ENCODE data around the gene TMEM156. TPM values are rescaled to one million over a fixed set of nuclear protein-coding genes. Genes with fewer than 3 reads are reported as not detected.
A peak's percentile ranks its signal among the peaks of the same experiment; 100 is the strongest.

TMEM156 gene
- total RNA-seq, 1 donor from 2014 or later: not detected

DNA sequence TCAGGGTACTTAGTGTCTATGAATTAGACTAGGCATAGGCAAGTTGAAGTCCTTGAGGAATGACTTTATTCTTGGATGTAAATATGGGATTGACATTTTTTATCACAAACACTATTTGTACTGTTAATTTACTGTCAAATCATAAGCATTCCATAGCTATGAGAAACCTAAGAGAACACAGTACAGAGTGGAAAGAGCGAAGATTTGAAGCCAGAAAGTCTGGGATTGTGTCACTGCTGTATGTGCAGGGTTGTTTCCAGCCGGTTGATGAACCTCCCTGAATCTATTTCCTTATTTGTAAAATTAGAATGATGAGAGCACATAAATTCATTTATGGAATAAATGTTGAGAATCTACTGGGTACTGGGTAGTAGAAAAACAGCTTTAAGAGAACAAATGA, 15.5 kb upstream of the TMEM156 start:
- intact Hi-C loops (cut with micrococcal nuclease): no loop called here
- H3K4me1 ChIP-seq: peaks cover 71% of the 10 kb centered on the region
- H3K27ac ChIP-seq (replicated peaks): peak overlapping the region; percentile 95

GRCh38 chr4:39046249-39046648, 14.0 kb upstream of the TMEM156 start:
- no peaks in the 10 kb centered on the region for H3K36me3 ChIP-seq
- peak overlapping the region; percentile 88 for H3K4me3 ChIP-seq
- peak overlapping the region; percentile 95 for H3K27ac ChIP-seq (replicated peaks)
- no peaks in the 10 kb centered on the region for H3K9me3 ChIP-seq (replicated peaks)
- H3K27me3 ChIP-seq (ENCODE audit: low read depth): no peaks in the 10 kb centered on the region
- peaks cover 74% of the 10 kb centered on the region for H3K4me1 ChIP-seq
- DNase-seq: no peak
- TF ChIP-seq, protein P1, sequence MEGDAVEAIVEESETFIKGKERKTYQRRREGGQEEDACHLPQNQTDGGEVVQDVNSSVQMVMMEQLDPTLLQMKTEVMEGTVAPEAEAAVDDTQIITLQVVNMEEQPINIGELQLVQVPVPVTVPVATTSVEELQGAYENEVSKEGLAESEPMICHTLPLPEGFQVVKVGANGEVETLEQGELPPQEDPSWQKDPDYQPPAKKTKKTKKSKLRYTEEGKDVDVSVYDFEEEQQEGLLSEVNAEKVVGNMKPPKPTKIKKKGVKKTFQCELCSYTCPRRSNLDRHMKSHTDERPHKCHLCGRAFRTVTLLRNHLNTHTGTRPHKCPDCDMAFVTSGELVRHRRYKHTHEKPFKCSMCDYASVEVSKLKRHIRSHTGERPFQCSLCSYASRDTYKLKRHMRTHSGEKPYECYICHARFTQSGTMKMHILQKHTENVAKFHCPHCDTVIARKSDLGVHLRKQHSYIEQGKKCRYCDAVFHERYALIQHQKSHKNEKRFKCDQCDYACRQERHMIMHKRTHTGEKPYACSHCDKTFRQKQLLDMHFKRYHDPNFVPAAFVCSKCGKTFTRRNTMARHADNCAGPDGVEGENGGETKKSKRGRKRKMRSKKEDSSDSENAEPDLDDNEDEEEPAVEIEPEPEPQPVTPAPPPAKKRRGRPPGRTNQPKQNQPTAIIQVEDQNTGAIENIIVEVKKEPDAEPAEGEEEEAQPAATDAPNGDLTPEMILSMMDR (IDR thresholded peaks at IDR 0.05; ENCODE audit: borderline replicate concordance): no peak
- intact Hi-C loops (cut with micrococcal nuclease): no loop called here

More for the DNA sequence above, 15.5 kb upstream of the TMEM156 start:
- Histone ChIP-seq H3K4me3 (no peak overlapping the region), H3K36me3 (no peaks in the 10 kb centered on the region), H3K9me3 (replicated peaks) (no peaks in the 10 kb centered on the region), H3K27me3 (ENCODE audit: low read depth) (no peaks in the 10 kb centered on the region)
- no peak for DNase-seq
- TF ChIP-seq, protein P1 (IDR thresholded peaks at IDR 0.05; ENCODE audit: borderline replicate concordance): no peak

GRCh38 chr4:39045827-39046221, 13.6 kb upstream of the TMEM156 start:
- Histone ChIP-seq H3K4me3 (peak overlapping the region; percentile 88), H3K27ac (replicated peaks) (peak overlapping the region; percentile 95), H3K27me3 (ENCODE audit: low read depth) (no peaks in the 10 kb centered on the region), H3K9me3 (replicated peaks) (no peaks in the 10 kb centered on the region), H3K36me3 (no peaks in the 10 kb centered on the region), H3K4me1 (peaks cover 70% of the 10 kb centered on the region)
- intact Hi-C loops (cut with micrococcal nuclease): no loop called here
- DNase-seq: no peak
- TF ChIP-seq, protein P1 (IDR thresholded peaks at IDR 0.05; ENCODE audit: borderline replicate concordance): no peak

DNA sequence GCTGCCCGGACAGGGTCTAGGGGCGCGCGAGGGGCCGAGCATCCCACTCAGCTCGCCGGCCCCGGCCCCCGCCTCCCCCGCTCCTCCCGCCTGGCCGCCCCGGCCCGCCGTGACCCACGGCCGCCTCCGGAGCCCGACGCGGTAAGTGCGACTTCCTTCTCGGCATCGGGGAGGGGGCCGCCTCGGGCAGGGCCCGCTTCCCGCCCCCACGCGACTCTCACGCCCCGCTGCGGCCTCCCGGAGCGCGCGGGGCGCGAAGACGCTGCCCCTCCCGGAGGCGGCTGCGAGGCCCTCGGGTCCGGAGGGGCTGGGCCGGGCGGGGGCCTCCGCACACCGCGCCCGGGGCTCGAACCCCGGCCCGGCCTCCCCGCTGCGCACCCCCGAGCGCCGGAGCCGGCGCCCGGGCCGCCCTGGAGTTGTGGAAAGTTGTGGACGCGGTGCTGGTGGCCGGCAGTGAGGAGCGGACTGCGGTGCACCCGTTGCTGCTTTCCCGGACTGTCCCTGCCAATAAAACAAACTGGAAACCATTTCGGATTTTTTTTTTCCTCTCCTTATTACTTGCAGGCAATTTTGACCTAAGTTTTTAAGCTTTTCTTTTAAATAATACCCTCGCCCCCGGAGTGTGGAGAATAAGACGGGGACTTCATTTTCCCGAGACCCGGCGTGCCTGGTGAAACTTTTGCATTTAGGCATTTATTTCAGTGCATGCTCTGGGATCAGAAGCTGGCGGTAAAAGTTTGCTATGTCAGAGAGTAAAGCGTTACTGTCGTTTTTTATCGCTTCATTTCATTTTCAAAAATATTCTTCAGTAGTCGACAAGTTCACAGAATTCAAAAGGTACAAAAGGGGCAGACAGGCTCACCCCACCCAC, 13.0 kb upstream of the TMEM156 start:
- Histone ChIP-seq H3K27ac (replicated peaks) (peak overlapping the region; percentile 95), H3K9me3 (replicated peaks) (no peaks in the 10 kb centered on the region), H3K36me3 (no peaks in the 10 kb centered on the region), H3K4me1 (peaks cover 65% of the 10 kb centered on the region), H3K27me3 (ENCODE audit: low read depth) (no peaks in the 10 kb centered on the region), H3K4me3 (peak overlapping the region; percentile 88)
- intact Hi-C loops (cut with micrococcal nuclease): no loop called here
- TF ChIP-seq, protein P1 (IDR thresholded peaks at IDR 0.05; ENCODE audit: borderline replicate concordance): no peak
- DNase-seq: peak; percentile 29

GRCh38 chr4:39044364-39044955, 12.3 kb upstream of the TMEM156 start:
- no peaks in the 10 kb centered on the region for H3K36me3 ChIP-seq
- no peaks in the 10 kb centered on the region for H3K9me3 ChIP-seq (replicated peaks)
- H3K27me3 ChIP-seq (ENCODE audit: low read depth): no peaks in the 10 kb centered on the region
- peak overlapping the region; percentile 95 for H3K27ac ChIP-seq (replicated peaks)
- peak overlapping the region; percentile 88 for H3K4me3 ChIP-seq
- H3K4me1 ChIP-seq: peaks cover 62% of the 10 kb centered on the region
- DNase-seq: peak; percentile 94
- TF ChIP-seq, protein P1 (IDR thresholded peaks at IDR 0.05; ENCODE audit: borderline replicate concordance): no peak
- intact Hi-C loops (cut with micrococcal nuclease): no loop called here

All from left ventricle myocardium inferior (tissue), 1 donor.